ENCODE data around the gene CYB5RL.

The CYB5RL gene

GRCh38 chr1:54156201-54156600, 43.6 kb downstream of the CYB5RL start:
- FAIRE-seq, result no peak

- no peak for FAIRE-seq
These were observed 46.0 kb downstream of the CYB5RL start for GRCh38 chr1:54153535-54154439.

- FAIRE-seq, result no peak
These were observed 47.1 kb downstream of the CYB5RL start, which contains the start of gene CDCP2 for GRCh38 chr1:54152696-54153095. Gene CDCP2, minus strand, starts transcription at chr1:54153000. Its CDS starts 78 bp downstream, at chr1:54152922.

DNA sequence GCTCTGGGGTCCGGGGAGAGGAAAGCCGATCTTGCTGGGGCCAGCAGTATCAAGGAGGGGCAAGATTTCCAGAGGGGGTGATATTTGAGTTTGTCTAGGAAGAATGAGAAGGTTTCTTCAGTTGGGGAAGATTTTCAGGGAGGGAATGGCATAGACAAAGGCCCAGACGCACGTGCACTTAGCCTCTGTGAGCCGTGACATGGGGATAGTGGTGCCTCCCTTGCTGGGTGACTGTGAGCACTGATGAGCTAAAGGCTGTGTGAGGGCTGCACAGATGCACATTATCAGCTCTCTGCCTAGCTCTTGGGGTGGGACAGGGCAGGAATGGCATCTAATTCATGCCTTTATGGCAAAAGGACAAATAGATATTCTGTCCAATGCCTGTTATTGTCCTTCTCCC, 48.8 kb downstream of the CYB5RL start:
- FAIRE-seq, result no peak
